BE2C (cell line): ENCODE measurements around the gene HOXB9.

ENCODE experiments used
- DNase-seq: peaks from one replicate; pipeline ENCODE4 v3.0.0-alpha.2; 2020
- H3K27me3 ChIP-seq: fragments of 250-450 bp; sonication (Bioruptor Pico); 2 replicates; pipeline ENCODE4 v1.5.1; 2020; ENCODE audit warnings: mild to moderate bottlenecking
- H3K36me3 ChIP-seq: fragments of 250-450 bp; sonication (Bioruptor Pico); 2 replicates; pipeline ENCODE4 v1.5.1; 2020; ENCODE audit warnings: mild to moderate bottlenecking
- H3K4me1 ChIP-seq: fragments of 250-450 bp; sonication (Bioruptor Pico); 2 replicates; pipeline ENCODE4 v1.5.1; 2020
- H3K4me3 ChIP-seq: 2 replicates; pipeline ENCODE4 v1.5.1; 2011; ENCODE audit warnings: low read depth, low read length
- H3K9me3 ChIP-seq: fragments of 250-450 bp; sonication (Bioruptor Pico); 2 replicates; pipeline ENCODE4 v1.5.1; 2020
- TF ChIP-seq, protein P1 (sequence below): IDR thresholded peaks from 2 replicates; pipeline ENCODE4 v1.5.1; 2012; ENCODE audit warnings: mild to moderate bottlenecking, low read depth, low read length

HOXB9 gene

DNA sequence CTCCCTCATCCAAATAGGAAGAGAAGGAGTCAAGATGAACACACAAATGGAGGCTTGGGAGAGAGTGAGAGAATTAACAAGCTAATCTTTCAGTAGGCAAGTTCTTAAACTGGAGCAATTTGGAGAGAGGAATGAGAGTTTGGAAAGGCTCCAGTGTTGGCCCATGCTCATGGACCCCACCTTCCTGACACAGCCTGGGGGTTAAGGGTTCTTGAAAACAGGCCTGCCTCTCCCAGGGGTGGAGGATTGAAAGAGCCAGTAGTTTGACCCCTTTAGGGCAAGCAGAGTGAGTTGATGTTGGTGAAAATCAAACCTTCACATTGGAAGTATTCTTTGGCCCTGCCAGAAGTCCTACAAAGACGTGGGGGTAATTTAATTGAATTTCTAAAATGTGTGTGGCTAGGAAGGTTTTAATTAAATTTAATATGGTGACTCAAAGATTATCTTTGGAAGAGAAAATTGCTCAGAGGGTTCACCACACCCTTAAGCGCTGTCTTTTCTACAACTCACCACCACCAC is 41.9 kb downstream of the HOXB9 start:
- H3K9me3 ChIP-seq, result no peaks in the 10 kb centered on the region

DNA sequence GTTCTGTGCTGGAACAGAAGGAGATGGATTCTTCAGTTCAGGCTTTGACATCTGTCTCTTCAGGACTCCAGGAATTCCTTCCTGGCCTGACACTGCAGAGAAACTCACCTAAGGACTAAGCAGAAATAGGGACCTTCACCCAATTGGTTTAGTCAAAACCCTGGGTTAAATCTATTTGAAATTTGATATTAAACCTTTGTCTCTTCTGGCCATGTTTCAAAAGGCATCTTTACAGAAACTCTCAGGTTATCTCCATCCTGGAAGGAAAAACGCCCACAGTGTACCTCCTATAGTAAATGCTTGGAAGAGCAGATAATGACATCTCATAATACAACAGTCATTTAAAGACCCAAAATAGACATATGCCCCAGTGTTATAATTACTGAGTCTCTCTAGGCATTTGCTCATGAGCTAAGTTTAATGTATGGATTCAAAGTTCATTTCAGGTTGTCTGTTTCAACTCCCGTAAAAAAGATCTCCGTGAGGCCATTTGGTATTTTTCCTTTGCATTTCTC is 42.4 kb downstream of the HOXB9 start:
- H3K4me3 ChIP-seq, result no peak overlapping the region
- H3K9me3 ChIP-seq, result no peaks in the 10 kb centered on the region
- no peaks in the 10 kb centered on the region for H3K36me3 ChIP-seq
- peaks cover 98% of the 10 kb centered on the region for H3K27me3 ChIP-seq
- H3K4me1 ChIP-seq, result no peaks in the 10 kb centered on the region
- DNase-seq, result no peak
- TF ChIP-seq, protein P1, sequence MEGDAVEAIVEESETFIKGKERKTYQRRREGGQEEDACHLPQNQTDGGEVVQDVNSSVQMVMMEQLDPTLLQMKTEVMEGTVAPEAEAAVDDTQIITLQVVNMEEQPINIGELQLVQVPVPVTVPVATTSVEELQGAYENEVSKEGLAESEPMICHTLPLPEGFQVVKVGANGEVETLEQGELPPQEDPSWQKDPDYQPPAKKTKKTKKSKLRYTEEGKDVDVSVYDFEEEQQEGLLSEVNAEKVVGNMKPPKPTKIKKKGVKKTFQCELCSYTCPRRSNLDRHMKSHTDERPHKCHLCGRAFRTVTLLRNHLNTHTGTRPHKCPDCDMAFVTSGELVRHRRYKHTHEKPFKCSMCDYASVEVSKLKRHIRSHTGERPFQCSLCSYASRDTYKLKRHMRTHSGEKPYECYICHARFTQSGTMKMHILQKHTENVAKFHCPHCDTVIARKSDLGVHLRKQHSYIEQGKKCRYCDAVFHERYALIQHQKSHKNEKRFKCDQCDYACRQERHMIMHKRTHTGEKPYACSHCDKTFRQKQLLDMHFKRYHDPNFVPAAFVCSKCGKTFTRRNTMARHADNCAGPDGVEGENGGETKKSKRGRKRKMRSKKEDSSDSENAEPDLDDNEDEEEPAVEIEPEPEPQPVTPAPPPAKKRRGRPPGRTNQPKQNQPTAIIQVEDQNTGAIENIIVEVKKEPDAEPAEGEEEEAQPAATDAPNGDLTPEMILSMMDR, result no peak

More for the DNA sequence above, 41.9 kb downstream of the HOXB9 start:
- Histone ChIP-seq H3K27me3 (peaks cover 98% of the 10 kb centered on the region), H3K4me3 (no peak overlapping the region), H3K36me3 (no peaks in the 10 kb centered on the region), H3K4me1 (no peaks in the 10 kb centered on the region)
- TF ChIP-seq, protein P1, result no peak
- DNase-seq, result no peak

DNA sequence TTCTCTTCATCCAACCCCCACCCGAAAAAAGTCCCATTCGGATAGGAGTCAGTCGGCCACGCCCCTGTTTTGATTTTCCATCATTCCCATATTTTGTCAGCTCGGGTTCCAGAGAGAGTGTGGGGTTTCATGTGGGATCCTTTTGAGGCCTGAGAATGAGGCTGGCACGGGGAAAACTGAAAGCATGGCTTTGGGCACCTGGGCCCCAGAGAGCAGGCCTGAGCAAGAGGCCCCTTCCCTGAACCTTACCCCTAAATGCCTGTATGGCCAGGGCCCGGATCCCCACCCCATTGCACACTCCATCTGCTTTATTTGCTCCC is 43.4 kb downstream of the HOXB9 start:
- DNase-seq, result no peak
- Histone ChIP-seq H3K27me3 (peaks cover 95% of the 10 kb centered on the region), H3K9me3 (no peaks in the 10 kb centered on the region), H3K36me3 (no peaks in the 10 kb centered on the region), H3K4me1 (no peaks in the 10 kb centered on the region), H3K4me3 (no peak overlapping the region)
- TF ChIP-seq, protein P1, result no peak

DNA sequence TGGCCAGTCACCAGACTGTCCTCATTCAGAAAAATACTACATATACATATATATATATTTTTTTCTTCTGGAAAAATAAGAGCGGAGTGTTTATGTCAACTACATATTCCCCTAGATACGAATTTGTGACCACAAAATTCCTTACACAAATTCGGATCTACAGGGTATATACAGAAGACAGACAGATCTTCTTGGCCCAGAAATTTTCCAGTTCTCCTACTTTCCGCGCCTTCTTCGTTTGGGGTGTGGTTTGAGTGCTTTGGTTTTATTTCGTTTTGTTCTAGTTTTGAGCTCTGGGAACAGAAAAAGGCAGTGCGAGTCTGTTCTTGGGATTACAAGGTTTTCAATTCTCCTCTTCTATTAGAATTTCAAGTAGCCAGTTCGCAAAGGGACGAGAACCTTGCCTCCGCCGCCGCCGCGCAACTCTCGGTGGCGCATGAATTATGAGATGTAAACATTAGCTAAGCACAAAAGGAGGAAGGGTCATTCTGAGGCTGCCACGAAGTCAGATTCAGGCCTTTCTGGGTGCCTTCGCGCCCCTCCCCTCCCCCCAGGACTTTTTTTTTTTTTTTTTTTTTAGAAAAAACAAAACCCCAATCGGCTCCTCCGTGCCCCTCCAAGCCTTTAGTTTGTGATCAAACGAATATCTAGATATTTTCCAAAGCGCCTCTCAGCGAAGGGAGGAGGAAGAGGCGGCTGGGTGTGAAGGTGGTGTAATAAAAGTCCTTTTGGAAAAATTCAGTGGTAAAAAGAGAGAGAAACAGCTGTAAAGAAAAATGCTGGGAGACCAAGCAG is 46.2 kb downstream of the HOXB9 start:
- Histone ChIP-seq H3K4me3 (no peak overlapping the region), H3K36me3 (no peaks in the 10 kb centered on the region), H3K9me3 (no peaks in the 10 kb centered on the region), H3K27me3 (peaks cover 94% of the 10 kb centered on the region), H3K4me1 (no peaks in the 10 kb centered on the region)
- TF ChIP-seq, protein P1, result no peak
- DNase-seq, result no peak

DNA sequence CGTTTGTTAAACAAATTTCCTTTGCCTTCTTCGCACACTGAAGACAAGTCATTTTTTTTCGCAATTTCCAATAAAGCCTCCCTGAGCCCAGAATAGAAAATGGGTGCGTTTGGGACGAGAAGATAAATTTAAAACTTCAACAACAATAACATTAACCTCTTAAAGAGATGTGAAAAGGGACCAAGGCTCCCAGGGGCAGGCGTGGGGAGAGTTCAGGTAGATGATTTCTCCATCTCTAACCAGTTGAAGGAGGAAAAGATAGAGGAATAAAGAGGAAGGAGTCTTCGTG is 46.7 kb downstream of the HOXB9 start:
- no peak overlapping the region for H3K4me3 ChIP-seq
- no peak for DNase-seq
- TF ChIP-seq, protein P1, result no peak

More for the DNA sequence above, 46.7 kb downstream of the HOXB9 start:
- H3K4me1 ChIP-seq, result no peaks in the 10 kb centered on the region
- H3K27me3 ChIP-seq, result peaks cover 96% of the 10 kb centered on the region
- no peaks in the 10 kb centered on the region for H3K36me3 ChIP-seq
- H3K9me3 ChIP-seq, result no peaks in the 10 kb centered on the region
